Activated naive CD8-positive, alpha-beta T cell treated with anti-CD3 and anti-CD28 coated beads, Interleukin-2, amount 10 ng/mL, durations not matched to agents 7 days and 5 days (primary cell): Measurements from ENCODE around the gene IFNA8. TPM values are rescaled to one million over a fixed set of nuclear protein-coding genes. Genes with fewer than 3 reads are reported as not detected.
"Not testable (repeated sequence)": the region's sequence is repeated elsewhere in the genome, so short reads cannot be mapped to it uniquely, and the experiment has no call there.

Experiments used
- ATAC-seq: fragments of 150-1000 bp; cut with Tn5 transposase; one replicate; pipeline ENCODE4 v1.10.0; 2021; ENCODE audit warnings: low read depth, moderate library complexity
- POLR2A ChIA-PET: fragments of 350-600 bp; sonication (Branson Sonifier 250); formaldehyde crosslinking; loops from one replicate; lab custom pipeline; 2021; ENCODE audit warnings: antibody characterized with exemption; lab: Charles Lee
- DNase-seq: peaks from one replicate; pipeline ENCODE4 v3.0.0; 2021
- H3K27ac Mint-ChIP-seq: one replicate; pipeline ENCODE4 v1.8.0; 2022; ENCODE audit warnings: mild to moderate bottlenecking, mixed read lengths
- H3K27me3 Mint-ChIP-seq: one replicate; pipeline ENCODE4 v1.8.0; 2022; ENCODE audit warnings: mild to moderate bottlenecking, moderate library complexity, mixed read lengths
- H3K36me3 Mint-ChIP-seq: one replicate; pipeline ENCODE4 v1.8.0; 2021; ENCODE audit warnings: mild to moderate bottlenecking, mixed read lengths
- H3K4me1 Mint-ChIP-seq: one replicate; pipeline ENCODE4 v1.8.0; 2021; ENCODE audit warnings: mixed read lengths
- H3K4me3 Mint-ChIP-seq: one replicate; pipeline ENCODE4 v1.8.0; 2022; ENCODE audit warnings: mild to moderate bottlenecking, moderate library complexity, mixed read lengths
- H3K9me3 Mint-ChIP-seq: one replicate; pipeline ENCODE4 v1.8.0; 2021; ENCODE audit warnings: mixed read lengths
- total RNA-seq, 2 experiments: library from RNA; stranded (reverse); gene quantifications; one replicate each; pipeline ENCODE4 v1.2.3, GENCODE V29; 2021

IFNA8 gene
- not detected for total RNA-seq

- POLR2A ChIA-PET: no interaction called here
- peaks cover 2% of the 10 kb centered on the region for H3K4me1 Mint-ChIP-seq
- H3K27ac Mint-ChIP-seq: no peak within 1 kb of the TSS
- no peaks in the 10 kb centered on the region for H3K9me3 Mint-ChIP-seq
- H3K27me3 Mint-ChIP-seq: peaks cover 42% of the 10 kb centered on the region
- no peak within 1 kb of the TSS for H3K4me3 Mint-ChIP-seq
- DNase-seq (no peak), ATAC-seq (no peak)
- H3K36me3 Mint-ChIP-seq: no peaks in the 10 kb centered on the region
Measured at GRCh38 chr9:21408817-21409216, at the start of gene IFNA8. Gene IFNA8, plus strand, starts transcription at chr9:21409117. Its CDS starts 60 bp downstream, at chr9:21409177.

- Mint-ChIP-seq H3K4me3 (no peak overlapping the region), H3K27ac (no peak overlapping the region), H3K4me1 (peaks cover 11% of the 10 kb centered on the region), H3K9me3 (peaks cover 2% of the 10 kb centered on the region), H3K27me3 (peaks cover 18% of the 10 kb centered on the region), H3K36me3 (peaks cover 1% of the 10 kb centered on the region)
- POLR2A ChIA-PET: no interaction called here
- DNase-seq (no peak), ATAC-seq (no peak)
Measured at GRCh38 chr9:21362287-21362686, 46.6 kb upstream of the IFNA8 start.

- DNase-seq, ATAC-seq, H3K4me1 Mint-ChIP-seq, H3K9me3 Mint-ChIP-seq, H3K27ac Mint-ChIP-seq, H3K36me3 Mint-ChIP-seq, H3K4me3 Mint-ChIP-seq, POLR2A ChIA-PET: not testable (repeated sequence)
- H3K27me3 Mint-ChIP-seq: peaks cover 26% of the 10 kb centered on the region
Measured at GRCh38 chr9:21367169-21367568, 41.7 kb upstream of the IFNA8 start.

DNA sequence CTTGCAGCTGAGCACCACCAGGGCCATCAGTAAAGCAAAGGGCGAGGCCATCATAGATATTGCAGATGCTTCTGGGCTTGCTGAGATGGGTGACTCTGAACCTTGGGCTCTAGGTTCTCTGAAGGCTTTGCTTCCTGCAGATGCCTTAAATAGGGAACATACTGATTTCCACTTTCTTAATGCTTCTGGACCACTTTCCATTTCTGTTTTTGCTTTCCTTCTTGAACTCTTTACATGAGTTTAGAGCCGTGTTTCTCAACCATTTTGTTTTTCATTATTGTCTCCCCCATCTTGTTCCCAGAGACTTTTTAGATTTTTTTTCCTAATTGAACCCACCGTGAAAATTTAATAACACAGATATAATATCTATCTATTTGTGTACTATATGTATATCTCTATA lies 41.0 kb upstream of the IFNA8 start, which contains the start of gene IFNA13:
Gene IFNA13 (minus strand): TSS at position 101 of the 400 bp plus-strand sequence. CDS start 47 bp downstream, at position 54.
- POLR2A ChIA-PET: no interaction called here
- no peak for ATAC-seq
- H3K9me3 Mint-ChIP-seq: peaks cover 2% of the 10 kb centered on the region
- no peaks in the 10 kb centered on the region for H3K36me3 Mint-ChIP-seq
- H3K27me3 Mint-ChIP-seq: peaks cover 28% of the 10 kb centered on the region
- no peaks in the 10 kb centered on the region for H3K4me1 Mint-ChIP-seq
- DNase-seq: no peak
- no peak within 1 kb of the TSS for H3K4me3 Mint-ChIP-seq
- H3K27ac Mint-ChIP-seq: no peak within 1 kb of the TSS

DNA sequence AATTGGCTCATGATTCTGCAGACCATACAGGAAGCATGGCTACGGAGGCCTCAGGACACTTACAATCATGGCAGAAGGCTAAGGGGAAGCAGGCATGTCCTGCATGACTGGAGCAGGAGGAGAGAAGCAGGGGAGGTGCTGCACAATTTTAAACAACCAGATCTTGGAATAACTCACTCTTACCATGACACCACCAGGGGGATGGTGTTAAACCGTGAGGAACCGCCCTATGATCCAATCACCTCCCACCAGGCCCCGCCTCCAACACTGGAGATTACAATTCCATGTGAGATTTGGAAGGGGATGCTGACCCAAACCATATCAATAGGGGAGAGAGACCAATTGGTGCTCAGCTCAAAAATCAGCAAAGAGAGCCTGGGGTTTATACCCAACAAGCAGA lies 37.5 kb upstream of the IFNA8 start:
- not testable (repeated sequence) for ATAC-seq, H3K9me3 Mint-ChIP-seq

GRCh38 chr9:21381448-21382339 lies 27.2 kb upstream of the IFNA8 start:
- Mint-ChIP-seq H3K4me3 (peak overlapping the region; percentile 70), H3K27me3 (peaks cover 25% of the 10 kb centered on the region), H3K36me3 (peaks cover 2% of the 10 kb centered on the region), H3K9me3 (peaks cover 5% of the 10 kb centered on the region), H3K4me1 (peaks cover 19% of the 10 kb centered on the region), H3K27ac (peak overlapping the region; percentile 26)
- DNase-seq: no peak
- POLR2A ChIA-PET: interaction anchor here (1.3 kb wide), 1 partner anchor 14 kb away, joined by 4 read pairs; no protein-coding TSS in a partner anchor
- peak; percentile 96 for ATAC-seq

More for the DNA sequence above, 37.5 kb upstream of the IFNA8 start:
- H3K27ac Mint-ChIP-seq, H3K4me3 Mint-ChIP-seq, DNase-seq, H3K4me1 Mint-ChIP-seq, POLR2A ChIA-PET, H3K36me3 Mint-ChIP-seq: not testable (repeated sequence)
- peaks cover 14% of the 10 kb centered on the region for H3K27me3 Mint-ChIP-seq

DNA sequence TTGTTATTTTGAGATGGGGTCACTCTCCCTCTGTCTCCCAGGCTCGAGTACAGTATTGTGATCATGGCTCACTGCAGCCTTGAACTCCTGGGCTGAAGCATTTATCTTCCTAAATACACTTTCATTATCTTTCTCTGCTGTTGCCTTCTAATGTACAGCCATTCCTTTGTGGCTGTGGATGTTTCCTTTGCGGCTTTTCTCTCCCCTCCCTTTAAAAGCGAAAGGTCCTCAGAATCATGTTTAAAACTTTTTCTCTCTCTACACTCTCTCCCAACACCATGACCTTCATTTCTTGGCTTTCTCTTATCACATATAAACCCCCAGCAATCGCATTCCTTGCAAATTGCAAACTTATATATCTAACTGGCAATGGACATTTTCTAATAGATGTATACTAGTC lies 25.3 kb upstream of the IFNA8 start:
- Mint-ChIP-seq H3K9me3 (peaks cover 5% of the 10 kb centered on the region), H3K27me3 (peaks cover 28% of the 10 kb centered on the region), H3K4me3 (peak overlapping the region; percentile 37), H3K4me1 (peaks cover 19% of the 10 kb centered on the region), H3K36me3 (peaks cover 4% of the 10 kb centered on the region), H3K27ac (no peak overlapping the region)
- DNase-seq: no peak
- POLR2A ChIA-PET: no interaction called here
- ATAC-seq: no peak

DNA sequence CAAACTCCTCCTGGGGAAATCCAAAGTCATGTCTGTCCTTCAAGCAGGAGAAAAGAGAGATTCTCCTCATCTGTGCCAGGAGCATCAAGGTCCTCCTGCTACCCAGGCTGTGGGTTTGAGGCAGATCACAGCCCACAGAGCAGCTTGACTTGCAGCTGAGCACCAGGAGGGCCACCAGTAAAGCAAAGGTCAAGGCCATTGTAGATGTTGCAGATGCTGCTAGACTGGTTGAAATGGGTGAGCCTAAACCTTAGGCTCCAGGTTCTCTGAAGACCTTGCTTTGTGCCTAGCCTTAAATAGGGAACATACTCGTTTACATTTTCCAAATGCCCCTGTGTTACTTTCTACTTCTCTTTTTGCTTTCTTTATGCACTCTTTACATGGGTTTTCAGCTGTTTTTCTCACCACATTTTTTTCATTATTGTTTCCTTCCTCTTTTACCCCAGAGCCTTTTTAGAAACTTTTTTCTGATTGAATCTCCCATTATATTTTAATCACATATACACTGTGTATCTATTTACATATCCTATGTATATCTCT lies 23.7 kb upstream of the IFNA8 start, which contains the start of gene IFNA2:
Gene IFNA2 (minus strand): TSS at position 268 of the 540 bp plus-strand sequence. CDS start 69 bp downstream, at position 199.
- Mint-ChIP-seq H3K4me1 (peaks cover 17% of the 10 kb centered on the region), H3K27me3 (peaks cover 32% of the 10 kb centered on the region), H3K27ac (no peak within 1 kb of the TSS), H3K36me3 (peaks cover 4% of the 10 kb centered on the region), H3K9me3 (peaks cover 5% of the 10 kb centered on the region), H3K4me3 (no peak within 1 kb of the TSS)
- no peak for ATAC-seq
- POLR2A ChIA-PET: no interaction called here
- no peak for DNase-seq

DNA sequence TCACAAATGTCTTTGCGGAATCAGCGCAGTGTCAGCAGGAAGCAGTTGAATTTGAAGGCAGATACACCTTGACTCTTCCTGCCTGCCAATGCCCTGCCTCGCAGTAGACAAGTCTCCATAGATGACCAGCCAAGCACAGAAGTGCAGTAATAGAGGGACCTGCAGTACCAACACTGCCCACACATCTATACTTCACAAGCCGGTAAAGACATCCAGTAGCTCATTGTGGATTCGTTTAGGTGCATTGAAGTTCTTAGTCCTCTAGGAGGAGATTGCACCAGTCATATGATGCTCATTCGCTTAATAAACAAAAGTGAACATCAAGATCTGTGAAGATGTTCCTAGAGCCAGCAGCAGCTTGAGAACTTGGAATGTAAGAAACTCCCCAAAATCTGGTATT lies 16.6 kb upstream of the IFNA8 start:
- Mint-ChIP-seq H3K4me3 (no peak overlapping the region), H3K4me1 (peaks cover 4% of the 10 kb centered on the region), H3K27ac (no peak overlapping the region), H3K36me3 (peaks cover 1% of the 10 kb centered on the region), H3K27me3 (peaks cover 57% of the 10 kb centered on the region), H3K9me3 (no peaks in the 10 kb centered on the region)
- POLR2A ChIA-PET: no interaction called here
- DNase-seq: no peak
- peak; percentile 17 for ATAC-seq

GRCh38 chr9:21395778-21396717 lies 12.9 kb upstream of the IFNA8 start:
- H3K4me3 Mint-ChIP-seq: peak overlapping the region; percentile 68
- peak; percentile 86 for ATAC-seq
- peak; percentile 73 for DNase-seq
- POLR2A ChIA-PET: interaction anchor here (0.8 to 1.3 kb wide), 3 partner anchors 15 to 61 kb away, joined by 3 to 4 read pairs (median 3); partner anchors contain the start of gene KLHL9
- H3K36me3 Mint-ChIP-seq: no peaks in the 10 kb centered on the region
- H3K27me3 Mint-ChIP-seq: peaks cover 60% of the 10 kb centered on the region
- peaks cover 8% of the 10 kb centered on the region for H3K4me1 Mint-ChIP-seq
- no peaks in the 10 kb centered on the region for H3K9me3 Mint-ChIP-seq
- no peak overlapping the region for H3K27ac Mint-ChIP-seq

- POLR2A ChIA-PET: no interaction called here
- ATAC-seq (no peak), DNase-seq (no peak)
- H3K4me3 Mint-ChIP-seq: no peak overlapping the region
- peaks cover 59% of the 10 kb centered on the region for H3K27me3 Mint-ChIP-seq
- H3K9me3 Mint-ChIP-seq: no peaks in the 10 kb centered on the region
- peaks cover 12% of the 10 kb centered on the region for H3K4me1 Mint-ChIP-seq
- H3K36me3 Mint-ChIP-seq: no peaks in the 10 kb centered on the region
- no peak overlapping the region for H3K27ac Mint-ChIP-seq
Measured at GRCh38 chr9:21398955-21399489, 9.9 kb upstream of the IFNA8 start.

- DNase-seq (no peak), ATAC-seq (no peak)
- Mint-ChIP-seq H3K27ac (no peak overlapping the region), H3K36me3 (no peaks in the 10 kb centered on the region), H3K9me3 (no peaks in the 10 kb centered on the region), H3K4me1 (peaks cover 12% of the 10 kb centered on the region), H3K4me3 (no peak overlapping the region), H3K27me3 (peaks cover 69% of the 10 kb centered on the region)
- POLR2A ChIA-PET: no interaction called here
Measured at GRCh38 chr9:21399956-21400355, 9.0 kb upstream of the IFNA8 start.
